GM19463 (cell line): Measurements from ENCODE around the gene CTSD.
"Not testable (repeated sequence)": the region's sequence is repeated elsewhere in the genome, so short reads cannot be mapped to it uniquely, and the experiment has no call there.

Experiments used
- ATAC-seq: cut with Tn5 transposase; IDR thresholded peaks from one replicate; pipeline ENCODE4 v1.9.1; 2021; ENCODE audit warnings: mild to moderate bottlenecking, moderate library complexity; ENCODE audit not compliant: unreplicated experiment

Gene CTSD

DNA sequence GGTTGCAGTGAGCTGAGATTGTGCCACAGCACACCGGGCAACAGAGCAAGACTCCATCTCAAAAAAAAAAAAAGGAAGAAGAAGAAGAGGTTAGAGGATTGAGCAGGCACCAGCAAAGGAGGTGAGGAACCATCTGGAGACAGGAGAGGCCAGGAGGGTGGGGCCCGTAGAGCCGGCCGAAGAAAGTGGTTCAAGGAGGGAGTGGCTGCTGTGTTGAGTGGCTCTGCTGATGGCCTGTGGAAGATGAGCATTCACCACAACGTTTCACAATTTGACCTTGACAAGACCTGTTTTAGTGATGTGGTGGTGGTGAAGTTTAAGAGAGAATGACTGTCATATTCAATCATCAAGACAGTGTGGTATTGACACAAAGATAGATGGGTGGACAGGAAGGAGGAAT, 6.8 kb upstream of the CTSD start:
- ATAC-seq = no peak

DNA sequence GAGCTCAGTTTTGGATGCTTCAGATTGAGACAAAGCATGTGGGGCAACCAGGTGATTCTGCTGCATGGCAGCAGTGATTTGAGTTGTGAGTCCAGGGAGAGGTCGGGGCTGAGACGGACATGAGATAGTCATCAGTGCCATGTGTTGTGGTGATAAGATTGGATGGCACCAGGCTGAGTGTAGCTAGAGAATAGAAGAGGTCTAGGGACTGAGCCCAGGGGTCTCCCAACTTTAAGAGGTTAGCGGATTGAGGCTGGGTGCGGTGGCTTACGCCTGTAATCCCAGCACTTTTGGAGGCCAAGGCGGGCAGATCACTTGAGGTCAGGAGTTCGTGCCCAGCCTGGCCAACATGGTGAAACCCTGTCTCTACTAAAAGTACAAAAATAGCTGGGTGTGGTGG, 6.3 kb upstream of the CTSD start:
- no peak for ATAC-seq

DNA sequence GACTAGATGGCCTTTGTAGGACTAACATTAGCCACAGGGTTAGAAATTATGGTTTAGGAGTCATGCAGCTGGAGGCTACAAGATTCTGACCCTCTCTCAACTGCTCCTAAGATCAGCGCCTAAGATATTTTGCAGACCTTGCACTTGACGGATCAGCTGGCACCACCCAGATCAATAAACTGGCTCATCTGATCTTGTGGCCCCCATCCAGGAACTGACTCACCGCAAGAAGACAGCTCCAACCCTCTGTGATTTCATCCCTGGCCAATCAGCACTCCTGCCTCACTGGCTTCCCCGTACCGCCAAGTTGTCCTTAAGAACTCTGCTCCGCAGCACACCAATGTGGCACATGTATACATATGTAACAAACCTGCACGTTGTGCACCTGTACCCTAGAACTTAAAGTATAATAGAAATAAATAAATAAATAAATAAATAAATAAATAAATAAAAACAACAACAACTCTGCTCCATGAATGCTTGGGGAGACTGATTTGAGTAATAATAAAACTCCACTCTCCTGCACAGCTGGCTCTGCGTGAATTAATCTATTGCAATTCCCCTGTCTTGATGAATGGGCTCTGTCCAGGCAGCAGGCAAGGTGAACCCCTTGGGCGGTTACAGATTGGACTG, 5.7 kb upstream of the CTSD start:
- not testable (repeated sequence) for ATAC-seq

GRCh38 chr11:1768141-1768469, 4.4 kb upstream of the CTSD start:
- no peak for ATAC-seq

DNA sequence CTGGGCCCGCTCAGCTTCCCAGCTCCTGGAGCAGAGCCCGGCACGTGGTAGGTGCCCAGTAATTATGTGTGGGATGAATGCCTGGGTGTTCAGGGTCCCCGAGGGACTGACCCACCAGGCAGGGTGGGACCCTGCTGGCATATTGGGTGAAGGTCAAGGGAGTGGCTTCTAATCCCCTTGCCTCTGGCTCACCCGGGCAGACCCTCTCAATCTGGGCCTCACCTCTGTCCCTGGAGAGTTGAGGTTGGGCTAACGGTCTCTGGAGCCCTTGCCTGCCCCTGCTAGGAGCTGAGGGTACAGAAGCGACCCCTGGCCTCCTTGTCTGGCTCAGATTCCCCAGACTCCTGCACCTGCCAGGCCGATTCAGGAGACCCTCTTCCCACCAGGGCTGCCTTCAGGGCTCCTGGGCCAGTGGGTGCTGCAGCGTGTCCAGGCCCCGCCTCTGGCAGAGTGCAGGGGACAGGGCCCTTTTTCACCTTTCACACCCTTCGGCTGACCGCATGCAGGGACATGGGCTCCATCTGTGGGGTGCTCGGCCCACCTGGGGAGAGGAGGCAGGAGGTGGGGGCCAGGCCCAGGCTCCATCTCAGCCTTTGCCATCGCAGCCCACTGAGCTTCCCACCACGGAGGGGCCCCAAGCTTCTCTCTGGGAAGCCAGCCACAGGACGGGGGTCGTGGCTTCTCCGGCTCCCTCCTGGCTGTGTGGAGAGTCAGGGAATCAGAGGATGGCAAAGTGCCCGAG, 3.8 kb upstream of the CTSD start:
- no peak for ATAC-seq

- ATAC-seq = no peak
Observed at GRCh38 chr11:1766719-1767398, 3.1 kb upstream of the CTSD start.

- ATAC-seq = no peak
Observed at GRCh38 chr11:1765871-1766718, 2.4 kb upstream of the CTSD start.

DNA sequence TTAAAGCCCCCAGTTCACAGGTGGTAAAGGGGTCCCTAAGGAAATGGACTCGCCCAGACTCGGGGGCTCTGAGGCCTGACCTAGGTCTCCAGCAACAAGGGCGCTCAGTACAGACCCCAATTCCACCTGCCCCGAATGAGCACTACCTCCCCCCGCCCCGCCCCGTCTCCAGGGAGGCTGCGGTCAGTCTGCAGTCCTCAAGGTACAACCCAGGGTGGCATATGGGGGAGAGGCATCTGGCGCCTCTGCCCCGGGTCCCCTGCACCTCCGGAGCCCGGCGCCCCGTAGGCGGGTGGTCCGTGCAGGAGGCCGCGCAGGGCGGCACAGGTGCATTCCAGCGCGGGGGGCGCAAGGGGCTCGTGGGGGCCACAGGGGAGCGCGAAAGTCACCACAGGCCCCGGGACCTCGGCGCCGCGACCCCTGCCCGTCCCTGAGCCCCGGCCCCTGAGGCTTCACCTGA, 361 bp downstream of the CTSD start:
- ATAC-seq = peak; percentile 18

DNA sequence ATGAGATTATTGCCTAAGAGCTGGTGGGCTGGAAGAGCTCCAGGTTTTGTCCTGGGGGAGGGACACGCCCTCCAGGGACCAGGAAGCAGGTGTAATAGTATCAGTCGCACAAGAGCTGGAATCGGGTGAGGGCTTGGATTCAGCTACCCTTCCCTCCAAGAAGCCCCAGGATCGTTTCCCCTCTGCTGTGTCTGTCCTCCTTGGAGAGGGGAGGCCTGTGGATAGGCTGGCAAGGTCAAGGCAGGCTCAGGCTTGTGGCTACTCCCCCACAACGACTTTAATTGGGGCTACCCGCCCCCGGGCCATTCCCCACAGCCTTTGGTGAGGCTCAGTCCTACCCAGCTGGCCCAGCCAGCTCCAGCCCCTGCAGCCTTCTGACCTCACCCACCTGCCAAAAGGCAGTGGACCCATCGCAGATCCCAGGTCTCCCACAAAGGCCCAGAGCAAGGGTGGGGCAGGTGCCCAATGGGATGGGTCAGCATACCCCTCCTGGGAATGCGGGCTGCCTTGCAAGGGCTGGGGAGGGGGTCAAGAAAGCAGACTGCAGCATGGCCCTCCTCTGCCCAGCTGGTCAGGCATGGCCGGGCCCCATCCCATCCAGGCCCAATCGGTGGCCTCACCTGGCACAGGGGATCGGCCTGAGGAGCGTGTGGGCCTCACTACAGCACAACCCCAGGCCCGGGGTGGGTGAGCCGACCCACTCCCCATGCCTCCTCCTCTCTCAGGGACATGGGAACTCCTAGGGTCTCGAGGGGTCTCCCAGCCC, 1.0 kb downstream of the CTSD start:
- no peak for ATAC-seq

GRCh38 chr11:1761857-1762536, 1.7 kb downstream of the CTSD start:
- ATAC-seq = no peak

DNA sequence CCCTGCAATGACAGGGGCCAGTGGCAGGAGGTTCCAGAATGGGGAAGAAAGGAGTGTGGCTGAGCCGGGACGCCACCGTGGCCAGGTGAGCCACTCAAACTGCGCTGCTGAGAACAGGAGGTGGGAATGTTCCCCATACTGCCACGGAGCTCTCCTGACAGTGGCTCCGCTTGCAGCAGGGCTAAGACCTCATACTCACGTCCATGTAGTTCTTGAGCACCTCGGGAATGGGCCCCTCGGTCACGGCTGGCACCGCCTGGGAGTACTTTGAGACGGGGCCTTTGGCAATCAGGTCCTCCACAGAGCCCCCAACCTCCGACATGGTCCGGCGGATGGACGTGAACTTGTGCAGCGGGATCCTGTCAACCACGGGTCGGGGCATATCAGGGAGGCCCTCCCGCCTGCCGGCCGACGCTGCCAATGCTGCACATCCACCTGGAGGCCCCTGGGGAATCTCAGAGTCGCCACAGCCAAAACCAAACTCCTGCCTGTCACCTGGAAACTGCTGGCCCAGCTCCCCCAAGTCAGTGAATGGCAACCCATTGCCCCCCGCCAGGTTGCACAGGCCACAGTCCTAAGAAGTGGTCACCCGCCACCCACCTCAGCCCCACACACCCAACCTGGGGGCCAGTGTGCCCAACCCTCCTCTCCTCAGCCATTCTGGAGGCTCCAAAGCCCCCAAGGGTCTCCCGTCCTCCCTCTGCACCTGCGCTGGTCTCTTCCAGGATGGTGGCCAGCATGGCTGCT, 2.4 kb downstream of the CTSD start:
- no peak for ATAC-seq

DNA sequence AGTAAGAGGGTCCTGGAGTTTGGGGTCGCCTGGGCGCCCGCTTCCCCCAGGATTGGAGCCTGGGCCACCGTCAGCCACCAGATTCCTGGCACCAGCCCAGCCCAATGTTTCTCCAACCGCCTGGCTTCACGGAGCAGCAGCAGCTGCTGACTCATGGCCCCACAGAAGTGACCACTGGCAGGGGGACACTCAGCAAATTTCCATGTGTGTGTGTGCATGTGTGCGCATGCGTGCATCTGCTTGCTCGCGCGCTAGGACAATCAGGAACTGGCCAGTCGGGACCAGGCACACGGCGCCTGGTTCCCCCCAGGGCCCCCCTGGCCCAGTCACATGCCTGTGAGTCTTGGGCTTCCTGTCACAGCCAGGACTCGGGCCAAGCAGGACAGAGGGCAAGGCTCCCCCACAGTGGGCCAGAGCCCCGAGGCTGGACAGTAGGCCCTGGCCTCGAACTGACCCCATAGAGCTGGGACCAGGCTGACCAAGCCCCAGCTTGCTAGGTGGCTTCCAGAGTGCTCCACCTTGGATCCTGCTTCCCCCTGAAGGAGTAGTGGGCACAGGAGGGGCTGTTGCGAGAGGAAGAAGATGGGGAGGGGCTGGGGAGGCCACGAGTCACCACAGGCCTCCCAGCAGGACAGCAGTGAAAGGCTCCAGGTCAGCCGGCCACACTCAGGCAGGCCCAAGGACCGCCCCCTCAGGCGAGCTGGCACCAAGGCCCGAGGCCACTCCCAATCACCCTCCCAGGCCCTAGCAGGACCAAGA, 3.2 kb downstream of the CTSD start:
- no peak for ATAC-seq

DNA sequence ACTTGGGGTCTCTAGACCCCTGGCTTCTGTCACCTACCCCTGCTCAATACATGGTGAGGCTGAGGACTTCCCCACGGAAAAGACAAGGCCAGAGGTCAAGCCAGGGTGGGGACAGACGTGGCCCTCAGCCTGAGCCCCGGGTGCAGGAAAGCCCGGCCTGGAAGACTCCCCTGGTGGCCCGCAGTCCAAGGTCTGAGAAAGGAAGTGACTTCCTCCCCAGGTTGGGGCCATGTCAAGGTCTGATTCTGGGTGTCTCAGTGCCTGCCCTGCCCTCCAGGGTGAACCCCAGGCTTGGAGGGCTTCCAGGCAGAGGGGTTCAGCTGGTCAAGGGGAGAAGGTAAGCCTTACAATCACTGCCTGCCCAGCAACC, 3.9 kb downstream of the CTSD start:
- ATAC-seq = no peak

GRCh38 chr11:1759151-1759850, 4.4 kb downstream of the CTSD start:
- ATAC-seq = no peak

GRCh38 chr11:1758611-1759150, 5.0 kb downstream of the CTSD start:
- no peak for ATAC-seq

DNA sequence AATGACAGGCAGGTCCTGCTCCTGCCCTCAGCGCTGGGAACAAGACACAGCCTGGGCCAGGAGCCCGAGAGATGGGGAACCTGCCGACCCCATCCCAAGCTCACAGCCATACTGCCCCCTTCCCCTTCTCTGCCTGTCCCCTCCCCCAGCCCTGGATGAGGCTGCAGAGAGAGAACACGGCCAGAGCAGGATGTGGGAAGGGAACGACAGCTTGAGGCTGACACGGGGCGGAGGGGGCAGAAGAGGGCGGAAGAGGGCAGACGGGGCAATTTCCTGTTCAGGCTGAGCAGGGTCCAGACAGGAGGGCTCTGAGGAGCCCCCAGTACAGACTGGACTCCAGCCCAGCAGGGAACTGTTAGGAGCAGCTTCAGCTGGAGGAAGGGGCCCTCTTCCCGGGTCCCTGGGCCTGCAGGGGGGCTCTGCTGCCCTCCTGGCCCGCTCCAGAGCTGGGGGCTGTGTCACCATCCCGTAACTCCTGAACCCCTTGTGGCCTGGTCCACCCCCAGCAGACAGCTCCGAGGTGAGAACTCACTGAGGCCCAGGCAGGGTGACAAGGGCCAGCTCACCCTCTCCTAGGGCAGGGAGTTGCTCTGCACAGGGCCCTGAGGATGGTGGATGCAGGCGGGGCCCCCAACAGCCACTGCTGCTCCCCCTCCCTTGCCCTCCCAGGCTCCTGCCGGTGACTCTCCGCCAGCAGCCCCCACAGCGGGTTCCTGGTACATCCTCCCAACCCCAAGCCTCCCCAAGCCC, 5.7 kb downstream of the CTSD start:
- ATAC-seq = no peak
